NT2/D1 (cell line): ENCODE data around the gene SH3PXD2B.
"Not testable (repeated sequence)": the region's sequence is repeated elsewhere in the genome, so short reads cannot be mapped to it uniquely, and the experiment has no call there.

Source experiments
- DNase-seq: peaks from one replicate; pipeline ENCODE4 v3.0.0-alpha.2; 2011; ENCODE audit warnings: low read depth, low spot score
- H3K27me3 ChIP-seq: 2 replicates; pipeline ENCODE4 v1.6.0; 2011; ENCODE audit warnings: mild to moderate bottlenecking; ENCODE audit not compliant: insufficient read length, insufficient read depth
- H3K36me3 ChIP-seq: 2 replicates; pipeline ENCODE4 v1.6.1; 2011; ENCODE audit warnings: mild to moderate bottlenecking, low read length, mixed read lengths; ENCODE audit not compliant: insufficient read depth, insufficient read length
- H3K4me1 ChIP-seq: 2 replicates; pipeline ENCODE4 v1.5.1; 2011; ENCODE audit not compliant: insufficient read depth, insufficient read length
- H3K4me3 ChIP-seq: 2 replicates; pipeline ENCODE4 v1.5.1; 2011; ENCODE audit warnings: low read depth; ENCODE audit not compliant: insufficient read length
- H3K9ac ChIP-seq: 2 replicates; pipeline ENCODE4 v1.6.0; 2011; ENCODE audit warnings: low read depth; ENCODE audit not compliant: insufficient read length
- H3K9me3 ChIP-seq: 2 replicates; pipeline ENCODE4 v1.5.1; 2011; ENCODE audit warnings: mild to moderate bottlenecking, low read length; ENCODE audit not compliant: insufficient read depth
- SUZ12 ChIP-seq: IDR thresholded peaks from 2 replicates; pipeline ENCODE4 v1.6.1; 2011; ENCODE audit not compliant: insufficient read length, insufficient read depth; ENCODE audit errors: extremely low read depth
- YY1 ChIP-seq: IDR thresholded peaks from 2 replicates; pipeline ENCODE4 v1.6.1; 2011; ENCODE audit not compliant: insufficient read length, insufficient read depth
- ZNF274 ChIP-seq: IDR thresholded peaks from 2 replicates; pipeline ENCODE4 v1.6.1; 2011; ENCODE audit warnings: mild to moderate bottlenecking, low read depth, low read length

Gene SH3PXD2B

DNA sequence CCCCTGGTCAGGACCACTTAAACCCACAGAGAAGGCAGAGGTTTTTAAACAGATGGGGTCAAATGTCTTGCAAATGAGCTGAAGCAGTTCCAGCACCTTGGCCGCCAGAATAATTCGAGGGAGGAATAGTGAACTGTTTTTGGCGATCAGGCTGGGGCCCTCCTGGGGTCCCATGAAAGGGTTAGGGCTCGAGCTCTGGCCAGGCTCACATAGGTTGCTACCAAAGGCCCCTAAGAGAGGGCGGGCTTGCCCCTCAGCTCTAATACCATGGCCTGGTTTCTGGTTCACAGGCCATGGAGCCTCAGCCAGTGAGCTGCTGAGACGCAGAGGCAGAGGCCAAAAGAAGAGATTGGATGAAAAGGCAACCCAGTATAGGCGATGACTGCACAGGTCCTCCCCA lies 96.0 kb downstream of the SH3PXD2B start:
- no peak for DNase-seq
- H3K27me3 ChIP-seq = no peaks in the 10 kb centered on the region

DNA sequence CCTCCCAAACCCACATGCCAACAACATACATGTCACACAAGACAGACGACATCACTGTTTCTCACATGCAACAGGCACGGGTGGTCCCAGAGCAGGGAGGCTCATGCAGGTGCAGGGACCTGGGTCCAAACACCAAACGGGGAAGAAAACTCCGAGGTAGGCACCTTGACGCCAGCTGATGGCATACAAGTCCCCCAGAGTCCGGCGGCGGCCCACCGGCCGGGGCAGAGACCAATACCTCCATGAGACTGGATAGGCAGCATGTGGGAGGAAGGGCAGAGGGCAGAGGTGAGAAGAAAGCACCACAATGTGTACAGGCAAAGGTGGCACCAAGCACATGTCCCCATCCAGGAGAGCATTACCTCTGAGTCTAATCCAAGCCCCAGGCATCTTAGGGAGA lies 97.8 kb downstream of the SH3PXD2B start:
- Histone ChIP-seq H3K9me3 (no peaks in the 10 kb centered on the region), H3K4me3 (no peak overlapping the region), H3K9ac (no peak overlapping the region), H3K36me3 (peaks cover 70% of the 10 kb centered on the region), H3K4me1 (no peaks in the 10 kb centered on the region), H3K27me3 (no peaks in the 10 kb centered on the region)
- no peak for TF ChIP-seq ZNF274
- no peak for TF ChIP-seq YY1
- TF ChIP-seq SUZ12 = no peak
- no peak for DNase-seq

More for the DNA sequence above, 96.0 kb downstream of the SH3PXD2B start:
- no peak overlapping the region for H3K9ac ChIP-seq
- peaks cover 75% of the 10 kb centered on the region for H3K36me3 ChIP-seq
- H3K4me3 ChIP-seq = no peak overlapping the region
- H3K9me3 ChIP-seq = no peaks in the 10 kb centered on the region
- TF ChIP-seq YY1 (no peak), SUZ12 (no peak), ZNF274 (no peak)
- no peaks in the 10 kb centered on the region for H3K4me1 ChIP-seq

DNA sequence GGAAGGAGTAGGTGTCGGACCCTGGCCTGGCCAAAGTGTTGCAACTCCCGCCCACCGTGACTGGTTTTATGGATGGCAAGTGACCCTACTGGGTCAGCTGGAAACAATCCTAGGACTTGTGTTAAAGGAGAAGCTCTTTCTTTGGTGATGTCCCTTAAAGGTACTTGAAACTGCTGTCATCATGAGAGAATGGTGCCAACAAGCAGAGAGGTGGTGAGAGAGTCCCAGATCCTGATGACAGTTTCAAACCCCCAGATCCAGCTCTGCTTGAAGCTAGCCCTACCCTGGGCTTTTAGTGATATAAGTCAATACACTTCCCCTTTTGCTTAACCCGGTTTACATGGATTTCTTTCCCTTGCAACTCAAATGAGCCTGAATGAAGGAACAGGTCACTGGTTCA lies 98.3 kb downstream of the SH3PXD2B start:
- no peaks in the 10 kb centered on the region for H3K27me3 ChIP-seq
- peaks cover 69% of the 10 kb centered on the region for H3K36me3 ChIP-seq
- no peaks in the 10 kb centered on the region for H3K4me1 ChIP-seq
- no peak overlapping the region for H3K9ac ChIP-seq
- H3K9me3 ChIP-seq = no peaks in the 10 kb centered on the region
- no peak for TF ChIP-seq SUZ12
- TF ChIP-seq ZNF274 = no peak
- TF ChIP-seq YY1 = no peak
- no peak overlapping the region for H3K4me3 ChIP-seq
- no peak for DNase-seq

DNA sequence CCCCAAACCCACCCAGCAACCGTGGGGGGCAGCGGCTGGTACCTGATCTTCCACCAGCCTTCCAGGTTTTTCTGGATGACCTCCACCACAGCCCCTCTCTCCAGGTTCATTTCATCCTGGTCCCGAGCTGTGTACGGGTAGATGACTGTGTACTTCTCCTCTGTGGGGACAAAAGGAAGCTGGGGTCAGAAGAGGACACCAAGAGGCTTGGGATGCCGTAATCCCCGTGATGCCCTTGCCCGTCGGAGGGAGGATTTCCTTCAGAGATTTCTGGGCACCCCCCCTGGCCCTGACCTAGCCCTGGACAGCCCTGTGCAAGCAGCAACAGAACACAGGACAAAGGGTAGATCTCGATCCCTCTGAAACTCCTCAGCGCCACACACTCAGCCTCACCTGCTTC lies 100.5 kb downstream of the SH3PXD2B start:
- Histone ChIP-seq H3K36me3 (peaks cover 79% of the 10 kb centered on the region), H3K4me1 (no peaks in the 10 kb centered on the region), H3K4me3 (no peak overlapping the region), H3K27me3 (no peaks in the 10 kb centered on the region), H3K9ac (no peak overlapping the region), H3K9me3 (no peaks in the 10 kb centered on the region)
- DNase-seq = no peak
- no peak for TF ChIP-seq YY1
- TF ChIP-seq SUZ12 = no peak
- no peak for TF ChIP-seq ZNF274

DNA sequence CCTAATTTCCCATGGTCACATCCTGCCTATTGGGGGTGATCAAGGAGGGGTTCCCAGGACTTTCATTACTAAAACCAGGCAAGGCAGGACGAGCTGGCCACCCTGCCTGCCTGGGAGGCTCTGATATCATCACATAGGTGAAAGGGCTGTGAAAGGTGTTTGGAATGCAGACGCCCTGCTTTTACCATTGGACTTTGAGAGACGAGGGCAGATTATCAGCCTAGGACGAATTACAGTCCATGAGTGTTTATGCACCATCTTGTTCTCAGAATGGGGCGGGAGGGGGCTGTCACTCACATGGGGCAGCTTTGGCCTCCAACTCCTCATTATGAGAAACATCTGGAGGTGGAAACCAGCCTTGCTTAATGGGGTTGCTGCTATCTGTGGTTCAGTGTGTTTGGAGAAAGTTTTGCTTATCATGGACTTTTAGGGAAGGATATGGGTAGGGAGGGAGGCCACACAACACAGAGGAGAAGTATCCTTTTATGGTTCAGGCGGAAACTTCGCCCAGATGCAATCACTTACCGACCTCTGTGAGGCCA lies 101.0 kb downstream of the SH3PXD2B start:
- no peak for DNase-seq
- no peaks in the 10 kb centered on the region for H3K9me3 ChIP-seq
- no peak for TF ChIP-seq SUZ12
- TF ChIP-seq ZNF274 = no peak
- no peak for TF ChIP-seq YY1
- H3K27me3 ChIP-seq = no peaks in the 10 kb centered on the region
- H3K36me3 ChIP-seq = peaks cover 76% of the 10 kb centered on the region
- H3K9ac ChIP-seq = no peak overlapping the region
- no peaks in the 10 kb centered on the region for H3K4me1 ChIP-seq
- H3K4me3 ChIP-seq = no peak overlapping the region

DNA sequence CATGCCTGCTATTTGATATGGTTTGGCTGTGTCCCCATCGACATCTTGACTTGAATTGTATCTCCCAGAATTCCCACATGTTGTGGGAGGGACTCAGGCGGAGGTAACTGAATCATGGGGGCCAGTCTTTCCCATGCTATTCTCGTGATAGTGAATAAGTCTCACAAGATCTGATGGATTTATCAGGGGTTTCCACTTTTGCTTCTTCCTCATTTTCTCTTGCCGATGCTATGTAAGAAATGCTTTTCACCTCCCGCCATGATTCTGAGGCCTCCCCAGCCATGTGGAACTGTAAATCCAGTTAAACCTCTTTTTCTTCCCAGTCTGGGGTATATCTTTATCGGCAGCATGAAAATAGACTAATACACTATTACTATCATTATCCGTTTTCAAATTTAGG lies 101.8 kb downstream of the SH3PXD2B start:
- peaks cover 78% of the 10 kb centered on the region for H3K36me3 ChIP-seq
- not testable (repeated sequence) for DNase-seq, H3K4me3 ChIP-seq

DNA sequence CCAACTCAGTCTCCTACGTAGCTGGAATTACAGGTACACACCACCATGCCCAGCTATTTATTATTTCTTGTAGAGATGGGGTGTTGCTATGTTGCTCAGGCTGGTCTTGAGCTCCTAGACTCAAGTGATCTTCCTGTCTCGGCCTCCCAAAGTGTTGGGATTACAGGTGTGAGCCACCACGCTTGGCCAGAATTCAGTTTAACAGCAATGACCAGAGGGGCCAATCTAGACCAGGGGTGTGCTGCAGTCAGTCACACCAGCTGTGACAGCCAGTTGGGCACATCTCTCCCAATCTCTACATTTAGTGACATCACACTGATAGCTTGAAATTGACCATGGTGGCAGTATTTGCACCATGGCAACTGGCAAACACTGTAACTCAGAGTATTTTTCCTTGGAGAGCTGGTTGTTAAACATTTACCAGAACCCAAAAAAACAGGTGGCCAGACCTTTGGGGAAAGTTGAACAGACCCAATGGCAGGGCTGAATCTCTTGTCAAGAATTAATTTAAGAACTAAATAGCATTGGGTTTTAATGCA lies 103.0 kb downstream of the SH3PXD2B start:
- peaks cover 80% of the 10 kb centered on the region for H3K36me3 ChIP-seq
- no peaks in the 10 kb centered on the region for H3K27me3 ChIP-seq
- no peak overlapping the region for H3K4me3 ChIP-seq
- no peaks in the 10 kb centered on the region for H3K9me3 ChIP-seq
- H3K4me1 ChIP-seq = no peaks in the 10 kb centered on the region
- DNase-seq = no peak
- no peak overlapping the region for H3K9ac ChIP-seq
- TF ChIP-seq SUZ12 (no peak), ZNF274 (no peak), YY1 (no peak)

More for the DNA sequence above, 101.8 kb downstream of the SH3PXD2B start:
- H3K9ac ChIP-seq, H3K4me1 ChIP-seq, H3K9me3 ChIP-seq, H3K27me3 ChIP-seq: not testable (repeated sequence)
